Stimulated activated CD4-positive, alpha-beta T cell treated with anti-CD3 and anti-CD28 coated beads, Interleukin-1b, Interleukin-23, amount 100 ng/mL, for 48 hours (primary cell): ENCODE measurements around the gene RILP.

Experiments
- DNase-seq: peaks from one replicate; pipeline ENCODE4 v3.0.0-alpha.2; 2020

Gene RILP

DNA sequence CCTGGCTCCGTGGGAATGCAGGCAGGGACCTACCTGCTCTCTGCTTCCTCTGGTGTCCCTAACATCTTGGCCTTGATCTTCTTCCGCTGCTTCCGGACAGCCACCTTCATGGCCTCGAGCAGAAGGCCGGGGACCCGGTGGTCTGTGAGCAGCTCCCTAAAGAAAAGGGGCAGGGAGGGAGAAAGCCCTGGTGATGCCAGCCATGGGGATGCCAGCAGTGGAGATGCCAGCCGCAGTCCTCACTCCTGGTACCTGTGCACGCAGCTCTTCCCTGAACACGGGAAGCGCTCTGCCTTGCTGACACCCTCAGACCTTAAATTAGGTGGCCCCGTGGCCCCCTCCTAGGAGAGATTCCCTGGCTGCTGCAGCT is 1.9 kb downstream of the RILP start:
- DNase-seq, result no peak

- DNase-seq, result no peak
These were observed 3.3 kb downstream of the RILP start for GRCh38 chr17:1646199-1646875.

- no peak for DNase-seq
These were observed 4.2 kb downstream of the RILP start, which contains the start of gene SCARF1 for GRCh38 chr17:1645207-1646171. SCARF1 (minus strand) TSS chr17:1645732; CDS start chr17:1645697, 35 bp downstream.

GRCh38 chr17:1644493-1645206 is 5.0 kb downstream of the RILP start:
- DNase-seq, result peak; percentile 51

DNA sequence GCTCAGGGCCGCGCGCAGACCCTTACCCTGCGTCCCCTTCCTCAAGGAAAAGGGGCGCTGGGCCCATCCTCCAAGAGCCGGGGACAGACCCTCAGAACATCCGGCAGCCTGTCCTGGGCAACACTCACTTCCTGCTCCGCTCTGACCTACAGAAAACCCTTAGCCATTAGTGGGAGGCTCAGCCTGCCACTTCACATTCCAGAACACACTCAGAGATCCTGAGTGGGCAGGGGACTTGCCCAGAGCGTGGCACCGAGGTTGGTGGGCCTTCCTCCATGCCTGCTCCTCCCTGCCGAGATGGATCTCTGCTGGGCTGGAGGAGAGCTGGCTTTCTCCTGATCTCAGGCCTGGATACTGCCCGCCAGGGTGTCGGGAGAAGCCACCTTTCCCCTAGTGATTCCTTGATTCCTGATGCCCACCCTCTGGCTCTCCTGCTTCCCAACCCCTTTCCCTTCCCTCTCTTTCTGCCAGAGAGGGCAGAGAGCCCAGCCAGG is 5.6 kb downstream of the RILP start:
- no peak for DNase-seq

GRCh38 chr17:1643293-1643998 is 6.2 kb downstream of the RILP start:
- peak; percentile 51 for DNase-seq

DNA sequence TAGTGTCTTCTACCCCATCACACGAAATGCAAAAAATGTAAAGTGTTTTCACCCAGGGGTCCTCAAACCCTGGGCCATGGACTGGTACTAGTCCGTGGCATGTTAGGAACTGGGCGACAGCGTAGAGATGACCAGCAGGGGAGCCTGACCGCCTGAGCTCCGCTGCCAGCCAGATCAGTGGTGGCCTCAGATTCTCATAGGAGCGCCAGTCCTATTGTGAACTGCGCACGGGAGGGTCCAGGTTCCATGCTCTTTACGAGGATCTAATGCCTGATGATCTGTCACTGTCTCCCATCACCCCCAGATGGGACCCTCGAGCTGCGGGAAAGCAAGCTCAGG is 8.6 kb downstream of the RILP start:
- DNase-seq, result no peak

- no peak for DNase-seq
These were observed 9.2 kb downstream of the RILP start for GRCh38 chr17:1640329-1641064.

GRCh38 chr17:1639549-1640180 is 10.0 kb downstream of the RILP start:
- no peak for DNase-seq

DNA sequence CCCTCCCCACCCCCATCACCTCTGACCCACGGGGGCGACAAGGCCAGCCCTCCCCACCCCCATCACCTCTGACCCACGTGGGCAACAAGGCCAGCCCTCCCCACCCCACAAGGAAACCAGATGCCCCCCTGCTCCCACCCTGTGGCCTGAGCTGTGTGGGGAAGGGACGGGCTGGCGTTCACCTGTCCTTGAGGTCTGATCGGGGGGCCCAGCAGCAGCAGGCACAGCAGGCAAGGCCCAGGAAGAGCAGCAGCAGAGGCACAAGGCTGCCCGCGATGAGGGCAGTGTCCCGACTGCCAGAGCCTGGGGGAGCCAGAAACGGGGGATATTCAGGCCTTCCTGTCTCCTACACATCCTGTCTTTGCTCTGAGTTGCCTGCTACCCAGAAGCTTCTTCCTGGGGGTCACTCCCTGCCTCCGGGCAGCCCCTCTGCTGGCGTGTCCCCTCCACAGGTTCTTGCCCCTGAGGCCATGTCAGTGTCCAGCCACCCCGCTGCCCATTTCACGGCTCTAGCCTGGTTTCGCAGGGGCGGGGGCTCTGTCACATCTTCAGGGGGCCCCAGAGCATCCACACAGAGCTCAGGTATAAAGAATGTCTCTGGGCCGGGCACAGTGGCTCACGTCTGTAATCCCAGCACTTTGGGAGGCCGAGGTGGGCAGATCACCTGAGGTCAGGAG is 10.9 kb downstream of the RILP start:
- DNase-seq, result no peak

DNA sequence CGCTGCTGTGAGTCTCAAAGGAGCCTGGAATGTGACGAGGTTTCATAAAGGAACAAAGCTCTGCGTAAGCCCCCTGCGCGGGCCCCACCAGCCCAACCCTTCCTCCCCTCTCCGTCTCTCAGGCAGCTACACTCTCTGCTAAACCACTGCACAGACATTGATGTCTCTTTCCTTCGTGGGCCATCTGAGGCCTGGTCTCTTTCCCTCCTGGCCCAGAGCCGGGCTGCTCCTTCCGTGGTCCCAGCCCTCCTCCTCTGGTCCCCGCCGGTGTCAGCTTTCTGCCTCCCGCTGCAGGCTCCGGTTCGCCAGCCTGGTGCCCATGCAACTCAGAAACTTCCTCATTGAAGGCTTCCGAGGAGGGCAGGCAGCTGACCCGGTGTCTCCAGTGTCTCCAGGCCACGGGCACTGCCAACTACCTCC is 11.5 kb downstream of the RILP start:
- no peak for DNase-seq

DNA sequence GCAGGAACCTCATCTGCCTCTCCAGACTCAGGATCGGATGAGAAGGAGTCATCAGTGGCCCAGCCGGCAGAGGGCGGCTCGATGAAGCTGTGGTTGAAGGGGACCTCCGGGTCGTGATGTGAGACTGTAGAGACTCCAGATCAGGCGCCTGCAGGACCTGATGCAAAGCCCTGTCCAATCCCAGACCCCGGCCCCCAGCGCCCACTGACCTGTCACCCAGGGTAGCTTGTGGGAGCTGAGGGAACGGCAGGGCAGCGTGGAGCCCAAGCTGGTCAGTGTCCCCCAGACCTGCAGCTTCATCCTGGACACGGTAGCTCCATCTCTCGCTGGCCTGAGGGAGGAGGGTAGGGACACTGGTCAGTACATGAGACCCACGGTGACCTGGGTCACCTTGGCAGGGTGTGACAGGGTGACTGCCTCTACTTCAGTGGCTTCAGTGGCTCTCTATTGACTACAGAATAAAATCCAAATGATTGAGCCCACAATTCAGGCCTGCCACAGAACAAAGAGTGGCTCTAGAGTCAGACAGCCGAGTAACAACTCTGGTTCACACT is 12.9 kb downstream of the RILP start:
- no peak for DNase-seq

GRCh38 chr17:1635675-1636465 is 13.8 kb downstream of the RILP start:
- no peak for DNase-seq

GRCh38 chr17:1634841-1635650 is 14.6 kb downstream of the RILP start:
- no peak for DNase-seq

- no peak for DNase-seq
These were observed 19.0 kb downstream of the RILP start for GRCh38 chr17:1630662-1631061.

- DNase-seq, result peak; percentile 79
These were observed 20.0 kb downstream of the RILP start for GRCh38 chr17:1629504-1630310.

GRCh38 chr17:1628856-1629503 is 20.7 kb downstream of the RILP start:
- DNase-seq, result peak; percentile 87
